IPS-NIHi7 (cell line): Measurements from ENCODE around the gene MDM1.
A peak's percentile ranks its signal among the peaks of the same experiment; 100 is the strongest.

Source experiments
- DNase-seq: peaks from one replicate; pipeline ENCODE4 v3.0.0; 2012; ENCODE audit warnings: mixed read lengths; ENCODE audit errors: extremely low spot score

Gene MDM1

DNA sequence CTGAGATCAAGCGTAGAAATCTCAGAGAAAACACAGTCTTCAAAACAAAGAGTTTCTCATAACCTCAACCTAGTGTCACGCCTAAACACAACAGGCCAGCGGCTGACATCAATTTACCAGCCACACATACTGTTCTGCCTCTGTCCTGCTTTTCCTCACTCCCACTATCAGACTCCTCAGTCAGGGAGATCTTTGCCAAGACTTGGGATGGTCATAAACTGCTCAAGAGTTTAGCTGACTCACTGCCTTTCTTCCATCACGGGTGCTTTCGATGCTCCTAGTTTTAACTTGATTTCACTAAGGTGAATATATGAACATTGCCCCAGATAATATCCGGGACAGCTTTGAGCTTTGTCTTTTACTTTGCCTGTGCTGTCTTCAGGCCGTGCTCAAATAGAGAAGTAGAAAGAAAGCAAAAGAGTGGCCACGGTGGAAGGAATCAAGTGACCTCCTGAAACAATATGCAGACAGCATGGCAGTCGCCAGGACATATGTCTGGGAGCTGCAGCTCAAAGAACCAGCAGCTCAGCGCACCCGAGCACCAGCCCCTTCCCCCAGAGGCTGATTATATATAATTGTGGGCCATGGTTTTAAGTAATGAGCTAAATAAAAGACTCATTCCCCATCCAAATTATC, 12.1 kb downstream of the MDM1 start:
- no peak for DNase-seq

DNA sequence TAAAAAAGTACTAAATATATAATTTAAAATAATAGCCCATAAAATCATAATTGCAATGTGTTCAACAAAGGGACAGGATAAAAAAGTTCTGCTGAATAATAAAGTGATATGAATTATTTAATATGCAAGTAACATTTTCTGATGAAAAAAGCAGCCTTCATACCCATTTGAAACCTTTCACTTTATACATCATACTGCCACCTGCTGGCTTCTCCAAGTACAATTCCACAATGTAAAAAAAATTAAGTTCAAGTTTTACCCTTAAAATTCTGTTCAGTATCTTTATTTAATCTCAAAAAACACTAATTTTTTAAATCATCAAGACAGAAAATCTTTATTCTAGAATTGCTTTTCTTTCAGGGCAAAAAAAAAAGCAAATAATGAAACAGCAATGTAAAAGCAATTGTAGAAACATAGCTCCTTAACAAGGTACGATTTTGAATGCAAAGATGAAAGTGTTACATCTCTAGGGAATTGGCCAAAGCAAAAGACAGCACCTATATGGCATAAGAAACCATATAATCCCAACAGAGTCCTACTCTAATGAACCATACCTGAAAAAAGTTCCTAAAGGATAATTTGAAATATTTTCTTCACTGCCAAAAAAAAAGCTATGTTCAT, 15.0 kb downstream of the MDM1 start:
- peak; percentile 22 for DNase-seq

DNA sequence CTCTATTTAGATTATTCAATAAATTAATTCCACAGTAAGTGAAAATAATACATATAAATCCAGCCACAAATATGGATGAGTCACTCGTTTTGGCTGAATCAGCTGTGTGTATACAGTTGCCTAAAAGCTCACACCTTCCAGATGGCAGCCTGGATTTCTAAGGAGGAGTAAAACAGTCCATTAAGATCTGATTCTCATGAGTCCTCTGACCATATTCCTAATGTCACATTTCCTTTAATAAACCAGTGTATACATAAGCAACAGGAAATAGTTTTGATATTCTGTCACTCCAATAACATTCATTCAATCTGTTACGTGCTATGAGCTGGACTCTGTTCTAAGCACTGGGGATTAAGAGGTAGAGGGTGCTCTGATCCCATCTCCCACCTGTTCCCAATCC, 21.8 kb downstream of the MDM1 start:
- no peak for DNase-seq

DNA sequence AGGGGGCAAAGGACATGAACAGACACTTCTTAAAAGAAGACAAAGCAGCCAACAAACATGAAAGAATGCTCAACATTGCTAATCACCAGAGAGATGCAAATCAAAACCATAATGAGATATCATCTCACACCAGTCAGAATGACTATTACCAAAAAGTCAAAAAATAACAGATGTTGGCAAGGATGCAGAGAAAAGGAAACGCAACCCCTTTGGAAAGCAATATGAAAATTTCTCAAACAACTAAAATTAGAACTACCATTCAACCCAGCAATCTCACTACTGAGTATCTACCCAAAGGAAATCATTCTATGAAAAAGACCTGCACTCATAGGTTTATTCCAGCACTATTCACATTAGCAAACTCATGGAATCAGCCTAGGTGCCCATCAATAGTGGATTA, 25.6 kb downstream of the MDM1 start:
- DNase-seq: no peak

DNA sequence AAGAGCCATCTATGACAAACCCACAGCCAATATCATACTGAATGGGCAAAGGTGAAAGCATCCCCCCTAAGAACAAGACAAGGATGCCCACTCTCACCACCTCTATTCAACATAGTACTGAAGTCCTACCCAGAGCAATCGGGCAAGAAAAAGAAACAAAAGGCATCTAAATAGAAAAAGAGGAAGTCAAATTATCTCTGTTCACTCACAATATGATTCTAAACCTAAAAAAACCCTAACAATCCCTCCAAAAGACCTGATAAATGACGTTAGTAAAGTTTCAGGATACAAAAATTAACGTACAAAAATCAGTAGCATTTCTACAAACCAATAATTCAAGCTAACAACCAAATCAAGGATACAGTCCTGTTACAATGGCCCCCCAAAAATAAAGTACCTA, 26.9 kb downstream of the MDM1 start:
- no peak for DNase-seq

DNA sequence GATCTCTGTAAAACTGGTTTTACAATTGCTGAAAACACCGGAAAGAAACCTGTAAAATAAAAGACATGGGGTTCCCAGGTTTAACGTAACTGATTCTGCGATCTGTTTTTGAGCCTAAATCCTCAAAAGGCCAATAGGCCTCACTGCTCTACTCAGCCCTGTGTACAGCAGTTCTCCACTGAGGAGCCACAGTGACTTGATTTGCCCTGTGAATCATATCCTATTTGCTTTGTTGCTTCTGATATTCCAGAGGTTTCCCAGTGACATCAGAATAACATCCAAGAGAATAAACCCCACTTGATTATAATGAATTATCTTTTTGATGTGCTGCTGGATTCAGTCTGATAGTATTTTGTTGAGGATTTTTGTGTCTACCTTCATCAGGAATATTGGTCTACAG, 27.5 kb downstream of the MDM1 start:
- no peak for DNase-seq

DNA sequence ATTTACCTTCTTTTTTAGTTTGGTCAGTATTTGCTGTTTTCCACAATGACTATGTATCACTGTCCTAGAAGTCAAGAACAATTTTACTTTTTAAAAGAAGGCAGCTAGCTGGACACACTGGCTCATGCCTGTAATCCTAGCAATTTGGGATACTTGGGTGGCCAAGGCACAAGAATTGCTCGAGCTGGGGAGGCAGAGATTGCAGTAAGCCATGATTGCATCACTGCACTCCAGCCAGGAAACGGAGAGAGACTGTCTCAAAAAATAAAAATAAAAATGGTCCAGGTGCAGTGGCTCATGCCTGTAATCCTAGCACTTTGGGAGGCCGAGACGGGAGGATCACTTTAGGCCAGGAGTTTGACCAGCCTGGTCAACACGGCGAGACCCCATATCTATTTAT, 28.3 kb downstream of the MDM1 start:
- DNase-seq: no peak

DNA sequence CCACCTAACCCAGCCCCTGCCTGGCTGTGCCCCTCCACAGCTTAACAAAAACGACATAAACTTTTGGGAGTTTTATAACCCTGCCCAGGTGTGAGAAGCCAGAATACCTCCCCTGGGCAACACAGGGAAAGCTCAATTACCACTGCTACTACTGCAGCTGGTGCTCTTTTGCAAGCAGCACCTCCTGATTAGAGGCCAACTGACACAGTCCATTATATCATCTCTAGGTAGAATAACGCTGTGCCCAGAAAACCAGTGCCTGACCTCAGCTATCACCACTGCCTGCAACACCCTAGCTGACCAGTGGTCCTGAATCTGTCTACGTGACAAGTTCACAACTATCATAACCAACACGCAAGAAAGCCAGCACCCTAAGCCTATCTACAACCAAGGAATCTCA, 34.2 kb downstream of the MDM1 start:
- DNase-seq: no peak

DNA sequence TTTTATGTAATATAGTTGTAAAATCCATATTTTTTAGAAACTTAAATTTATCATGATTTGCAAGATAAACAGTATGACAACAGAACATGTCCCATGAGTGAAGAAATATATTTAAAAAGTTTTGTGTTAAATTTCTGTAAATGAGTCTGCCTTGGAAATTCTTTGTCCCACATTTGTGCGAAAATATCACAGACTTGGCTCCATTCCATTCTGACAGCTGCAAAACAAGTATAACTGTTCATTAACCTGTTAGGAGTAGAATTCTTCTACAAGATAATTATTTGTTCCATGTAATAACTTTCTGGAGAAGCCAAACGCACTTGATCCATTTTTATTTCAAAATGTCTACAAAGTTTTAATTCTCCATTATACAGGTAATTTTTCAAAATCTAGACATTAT, 37.9 kb downstream of the MDM1 start:
- no peak for DNase-seq

DNA sequence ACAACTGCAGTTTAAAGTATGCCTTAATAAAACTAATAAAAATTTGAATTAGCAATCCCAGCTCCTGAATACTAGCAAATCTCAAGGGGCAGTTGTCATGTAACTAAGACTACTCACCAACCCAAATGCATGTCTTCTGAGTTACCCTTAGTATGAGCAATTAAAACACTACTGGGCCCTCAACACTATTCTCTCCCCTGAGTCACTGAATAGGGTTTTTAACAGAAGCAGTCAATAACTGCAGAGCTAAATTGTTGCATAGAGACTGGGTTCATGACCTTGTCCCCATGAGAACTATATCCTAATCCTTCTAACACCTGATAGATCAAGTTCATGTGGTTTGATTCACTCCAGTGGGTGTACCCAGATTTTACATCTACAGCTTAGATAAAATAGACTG, 38.8 kb downstream of the MDM1 start:
- no peak for DNase-seq

DNA sequence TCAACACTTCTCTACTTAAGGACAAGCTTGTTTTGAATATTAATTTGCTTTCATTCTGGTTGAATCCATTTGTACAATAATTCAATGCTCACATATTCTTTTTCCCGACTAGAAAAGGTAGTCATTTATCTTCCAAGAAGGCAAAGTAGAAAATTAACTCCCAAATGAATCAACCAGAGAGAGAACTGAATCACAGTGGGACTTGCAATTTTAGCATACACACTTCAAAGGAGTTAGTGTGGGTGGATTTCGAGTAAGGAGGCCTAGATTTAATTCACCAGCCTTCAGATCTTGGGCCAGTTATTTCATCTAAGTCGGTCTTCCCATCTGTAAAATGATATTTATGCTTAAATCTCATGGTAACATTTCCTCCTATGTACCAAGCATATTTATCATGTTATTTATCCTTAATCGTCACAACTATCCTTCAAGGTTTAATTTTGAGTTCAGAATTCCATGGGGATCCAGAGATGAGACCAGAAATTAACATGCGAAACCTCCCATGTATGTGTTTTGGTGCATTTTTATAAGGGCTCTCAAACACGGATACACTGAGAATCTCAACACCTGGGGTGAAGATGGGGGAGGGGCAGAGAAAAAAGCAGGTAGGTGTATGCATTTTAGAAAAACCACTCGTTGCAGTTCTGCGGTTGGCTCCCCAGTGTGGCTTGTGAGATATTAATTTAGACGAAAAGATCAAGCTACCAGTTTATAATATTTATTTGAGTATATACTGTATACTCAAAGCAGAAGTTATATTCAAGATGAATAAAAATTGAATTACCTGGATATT, 39.8 kb downstream of the MDM1 start:
- DNase-seq: no peak

DNA sequence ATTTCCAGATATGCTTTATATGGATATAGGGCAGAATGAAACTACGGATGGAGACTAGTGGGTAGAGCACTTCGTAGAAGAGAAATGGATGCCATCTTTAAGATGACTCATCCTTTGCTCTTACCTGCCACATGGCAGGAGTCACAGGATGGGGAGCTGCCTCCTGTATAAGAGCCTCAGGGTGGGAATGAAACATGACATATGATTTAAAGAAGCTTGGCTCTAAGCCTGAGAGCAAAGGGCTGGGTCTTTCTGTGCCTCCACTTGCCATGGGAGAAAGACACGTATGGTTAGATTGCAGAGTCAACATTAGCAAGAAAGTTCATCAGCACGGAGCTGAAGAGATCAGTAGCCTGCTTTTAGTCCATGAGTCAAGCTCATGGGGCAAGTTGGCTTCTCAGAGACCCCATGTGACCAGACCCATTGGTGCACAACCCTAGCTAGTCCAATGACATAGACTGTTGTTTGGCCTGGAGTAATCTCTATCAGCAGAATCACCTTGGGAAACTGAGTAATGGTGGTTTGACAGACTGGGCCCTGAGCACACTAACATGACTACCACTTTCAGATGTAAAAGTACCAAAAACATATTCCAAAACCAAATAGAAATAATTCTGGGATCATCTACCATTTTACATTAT, 40.6 kb downstream of the MDM1 start:
- DNase-seq: no peak

DNA sequence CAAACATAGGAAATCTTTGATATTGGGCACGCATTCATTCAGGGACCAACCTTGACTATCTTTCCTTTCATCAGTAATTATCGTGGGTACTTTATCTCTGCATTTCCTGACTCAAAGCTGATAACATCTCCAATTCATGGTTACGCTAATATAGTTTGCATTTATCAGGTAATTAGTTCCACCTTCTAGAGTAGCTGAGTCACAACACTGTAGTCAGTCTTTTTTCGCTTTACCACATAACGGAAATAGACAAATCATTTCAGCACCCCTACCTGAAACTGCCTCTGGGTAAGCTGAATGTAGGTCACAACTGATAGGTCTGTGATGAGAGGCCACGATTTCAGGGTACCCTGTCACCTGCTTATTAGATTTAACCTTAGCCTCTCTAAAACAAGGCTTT, 42.0 kb downstream of the MDM1 start:
- no peak for DNase-seq

DNA sequence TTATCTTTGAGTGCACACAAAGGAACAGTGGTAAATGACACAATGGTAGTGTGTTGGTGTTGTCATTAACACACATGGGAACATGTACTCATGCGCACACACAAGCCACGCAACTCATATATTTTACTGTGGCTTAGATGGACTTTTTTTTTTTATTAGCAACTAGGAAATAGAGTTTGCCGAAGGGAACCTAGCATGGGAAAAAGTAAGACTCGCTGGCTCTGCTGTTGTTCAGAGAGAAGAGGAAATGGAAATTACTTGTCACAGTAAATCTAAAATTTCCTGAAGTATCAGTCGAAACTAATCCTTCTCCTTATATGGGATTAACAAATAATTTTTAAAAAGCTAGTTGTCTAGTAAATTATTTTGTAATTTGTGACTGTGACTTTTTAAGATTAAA, 45.1 kb downstream of the MDM1 start:
- DNase-seq: no peak

DNA sequence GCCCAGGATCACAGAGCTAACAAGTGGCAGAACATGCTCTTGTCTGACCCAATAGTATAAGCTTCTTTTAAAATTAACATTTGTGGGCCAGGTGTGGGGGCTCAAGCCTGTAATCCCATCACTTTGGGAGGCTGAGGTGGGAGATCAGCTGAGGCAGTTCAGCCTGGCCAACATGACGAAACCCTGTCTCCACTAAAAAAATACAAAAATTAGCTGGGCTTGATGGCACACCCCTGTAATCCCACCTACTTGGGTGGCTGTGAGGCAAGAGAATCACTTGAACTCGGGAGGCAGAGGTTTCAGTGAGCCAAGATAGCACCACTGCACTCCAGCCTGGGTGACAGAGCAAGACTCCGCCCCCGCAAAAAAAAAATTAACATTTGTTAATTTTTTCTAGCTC, 45.8 kb downstream of the MDM1 start:
- DNase-seq: no peak

DNA sequence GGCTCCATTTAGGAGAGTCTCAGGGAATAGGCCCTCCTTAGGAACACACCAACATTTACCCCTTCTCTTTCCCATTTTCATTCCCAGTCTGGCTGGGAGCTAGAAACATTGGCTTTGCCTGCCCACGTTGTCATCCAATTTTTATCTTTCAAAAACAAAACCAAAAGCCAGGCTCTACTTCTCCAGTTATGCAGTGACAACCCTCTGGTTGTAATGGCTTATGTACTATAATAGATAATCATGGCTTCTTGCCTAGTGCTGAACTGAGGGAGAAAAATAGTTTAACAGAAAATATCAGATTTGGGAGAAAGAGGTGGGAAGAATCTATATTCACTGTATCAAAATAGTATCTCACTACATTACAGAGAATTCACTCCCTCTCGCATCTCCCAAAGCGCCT, 46.6 kb downstream of the MDM1 start:
- no peak for DNase-seq

DNA sequence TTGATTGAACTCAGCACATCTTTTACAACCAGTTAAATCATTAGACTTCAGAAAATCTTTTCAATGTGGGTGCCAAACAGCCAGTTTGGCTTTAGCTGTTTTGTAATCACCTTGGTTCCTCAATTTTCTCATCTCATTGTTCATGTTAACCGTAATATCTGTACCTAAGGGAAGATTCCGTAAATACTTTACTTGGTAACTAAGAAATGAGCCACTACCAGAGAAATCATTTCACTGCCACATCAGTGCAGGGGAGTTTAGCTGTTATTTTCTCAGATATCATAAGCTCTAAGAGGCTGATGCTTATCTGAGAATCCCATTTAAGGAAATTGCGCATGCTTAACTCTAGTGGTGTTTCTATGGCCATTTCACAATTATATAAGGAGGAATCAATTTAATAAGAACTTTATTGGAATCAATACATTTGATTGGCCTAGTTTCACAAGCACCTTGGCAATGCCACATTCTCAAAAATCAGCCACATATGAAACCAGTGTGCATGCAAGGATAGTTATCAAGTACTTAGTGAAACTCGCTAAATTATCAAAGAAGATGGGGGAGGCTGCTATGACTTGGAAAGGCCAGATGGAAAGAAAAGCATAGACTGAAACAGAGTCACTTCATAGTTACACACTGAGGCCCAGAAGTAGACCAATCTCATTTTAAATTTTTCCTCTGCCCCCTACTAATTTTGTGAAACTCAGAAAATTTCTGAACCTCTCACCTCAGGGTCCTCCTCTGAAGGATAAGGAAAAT, 50.7 kb downstream of the MDM1 start:
- no peak for DNase-seq

DNA sequence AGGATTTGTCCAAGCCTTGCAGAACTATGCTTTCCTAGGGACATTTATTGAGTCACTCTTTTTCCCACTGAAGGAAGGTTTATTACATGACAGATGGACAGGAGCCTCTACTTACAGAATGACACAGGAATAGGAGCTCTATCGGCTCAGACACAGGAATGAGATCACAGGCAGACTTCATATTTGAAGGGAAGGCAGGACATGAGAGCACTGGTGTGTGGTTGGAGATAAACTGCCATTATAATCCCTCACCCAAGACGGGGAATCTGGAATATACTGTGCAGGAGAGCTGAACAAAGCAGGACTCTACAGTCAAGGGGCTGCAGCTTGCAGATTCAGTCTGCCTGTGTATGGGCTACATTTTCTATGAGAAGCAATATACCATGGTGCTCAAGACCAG, 51.9 kb downstream of the MDM1 start:
- no peak for DNase-seq

DNA sequence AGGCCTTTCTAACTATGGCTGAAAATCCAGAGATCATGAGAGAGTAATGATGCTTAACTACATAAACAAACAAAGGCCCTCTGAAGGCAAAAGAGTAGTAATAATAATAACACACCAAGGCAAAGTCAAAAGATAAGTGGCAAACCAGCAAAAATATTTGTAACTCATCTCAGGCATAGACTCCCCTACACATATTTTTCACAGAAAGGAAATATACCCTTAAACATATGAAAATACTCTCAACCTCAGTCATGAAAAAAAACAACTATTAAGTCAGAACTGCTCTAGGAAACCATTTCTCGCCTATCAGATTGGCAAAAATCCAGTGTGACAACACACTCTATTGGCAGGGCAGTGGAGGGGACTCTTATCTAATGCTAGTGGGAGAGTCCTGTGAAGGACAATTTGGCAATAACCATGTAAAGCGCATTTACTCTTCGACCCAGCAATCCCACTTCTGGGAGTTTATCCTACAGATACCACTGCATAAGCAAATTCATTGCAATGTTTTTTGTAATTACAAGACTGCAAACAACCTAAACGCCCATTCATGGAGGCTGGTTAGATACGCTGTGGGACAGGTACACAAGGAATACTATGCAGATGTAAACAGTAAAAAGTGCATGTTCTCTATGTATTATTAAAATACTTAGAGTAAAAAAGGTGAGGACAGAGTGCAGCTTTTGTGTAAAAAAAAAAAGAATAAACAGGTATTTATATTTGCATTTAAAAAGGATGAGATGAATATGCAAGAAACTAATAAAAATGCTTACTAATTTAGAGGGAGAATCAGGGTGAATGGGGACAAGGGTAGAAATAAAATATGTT, 52.7 kb downstream of the MDM1 start:
- DNase-seq: no peak

DNA sequence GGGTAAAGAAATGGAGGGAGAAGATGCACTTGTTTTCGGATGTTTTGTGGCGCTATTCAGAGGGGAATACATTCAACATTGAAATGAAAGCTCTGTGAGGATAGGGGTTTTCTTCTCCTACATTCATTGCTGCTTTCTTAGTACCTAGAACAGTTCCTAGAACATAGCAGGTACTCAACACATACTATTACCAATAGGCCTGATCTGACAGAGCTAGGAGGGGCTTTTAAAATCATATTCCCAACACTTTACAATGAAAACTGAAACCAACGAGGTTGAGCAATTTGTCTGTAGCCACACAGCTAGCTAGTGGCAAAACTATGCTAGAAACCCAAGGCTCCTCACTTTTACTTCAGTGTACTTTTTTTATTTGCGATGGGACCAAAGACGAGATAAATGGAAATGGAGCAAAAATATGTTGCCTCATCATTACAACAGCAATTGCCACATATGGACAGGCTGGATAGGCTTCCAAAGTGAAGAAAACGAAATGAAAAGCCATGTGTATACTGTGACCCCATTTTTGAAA, 55.7 kb downstream of the MDM1 start:
- DNase-seq: no peak

DNA sequence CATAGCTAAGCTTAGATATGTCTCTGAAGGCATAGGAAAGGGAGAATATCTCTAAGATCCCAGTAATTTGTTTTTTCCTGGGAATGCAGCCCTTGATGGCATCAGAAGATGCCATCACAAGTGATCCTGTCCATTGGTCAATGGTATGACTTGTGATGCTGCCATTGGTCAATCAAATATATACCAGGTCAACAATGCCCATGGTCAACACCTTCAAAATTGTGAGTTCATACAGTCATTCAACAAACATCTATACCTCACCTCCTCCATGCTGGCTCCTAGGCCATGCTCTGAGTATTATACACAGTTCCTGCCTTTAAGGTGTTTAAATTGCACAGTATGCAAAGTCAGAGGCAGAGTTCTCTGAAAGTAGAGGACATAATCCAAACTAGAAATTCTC, 59.4 kb downstream of the MDM1 start:
- no peak for DNase-seq
